K562 (cell line): Measurements from ENCODE around the gene S100A9. TPM values are rescaled to one million over a fixed set of nuclear protein-coding genes. Genes with fewer than 3 reads are reported as not detected.
"Not testable (repeated sequence)": the region's sequence is repeated elsewhere in the genome, so short reads cannot be mapped to it uniquely, and the experiment has no call there.

Source experiments
- ATAC-seq: fragments of 200-7000 bp; cut with Tn5 transposase; 3 replicates; pipeline ENCODE4 v1.9.1; 2020; ENCODE audit warnings: moderate library complexity
- BruUV-seq: library from RNA; stranded (reverse); fragments of 400-500 nt; replicated peaks from 2 replicates; lab custom pipeline; 2021; lab: Mats Ljungman, UMichigan
- CTCF ChIA-PET: fragments of 300-600 bp; formaldehyde crosslinking; extraction: SDS; loops from one replicate; lab custom pipeline; 2021; ENCODE audit warnings: low intra/inter-chr PET ratio; lab: Yijun Ruan, JAX
- POLR2A ChIA-PET: fragments of 300-600, 350-650 bp; sonication (Branson Sonifier 250); formaldehyde crosslinking; extraction: SDS; loops from one replicate; lab custom pipeline; 2021; ENCODE audit warnings: antibody characterized with exemption, inconsistent platforms; lab: Yijun Ruan, JAX
- DNase-seq, 4 experiments: peaks; one replicate each; pipeline versions ENCODE4 v3.0.0 to v3.0.0-alpha.2; 2011 to 2018; ENCODE audit warnings: low spot score in 3 of 4, mixed read lengths in 3 of 4; ENCODE audit errors: extremely low read depth in 1 of 4
- FAIRE-seq: peaks from 2 replicates; lab custom pipeline; 2011; peaks lifted over from hg19 to GRCh38; lab: Jason Lieb, UNC
- H2AFZ ChIP-seq: 2 replicates; pipeline ENCODE4 v1.6.0; 2011; ENCODE audit warnings: low read depth, low read length, control low read depth, inconsistent platforms
- H3K27ac ChIP-seq: fragments of 200-600 bp; 3 replicates; pipeline ENCODE4 v1.8.0; 2011; ENCODE audit warnings: low read depth, mild to moderate bottlenecking, control low read depth, inconsistent platforms, low read length, moderate library complexity, mixed read lengths; ENCODE audit errors: extremely low read depth
- H3K27me3 ChIP-seq, 2 experiments: fragments of 300-600 bp in 1 of 2; 2 replicates in 1 of 2; 3 replicates in 1 of 2; pipeline versions ENCODE4 v1.6.0 to v1.8.0; 2011; ENCODE audit warnings: inconsistent platforms in 2 of 2, low read length in 2 of 2, mild to moderate bottlenecking in 1 of 2, mixed read lengths in 1 of 2, moderate library complexity in 1 of 2; ENCODE audit not compliant: control insufficient read depth in 2 of 2, insufficient read depth in 2 of 2
- H3K36me3 ChIP-seq: fragments of 300-600 bp; 3 replicates; pipeline ENCODE4 v1.8.0; 2011; ENCODE audit warnings: mild to moderate bottlenecking, low read length, inconsistent platforms; ENCODE audit not compliant: control insufficient read depth, insufficient read depth
- H3K4me1 ChIP-seq, 2 experiments: fragments of 200-600 bp in 1 of 2; replicated peaks in 1 of 2; 2 replicates in 1 of 2; 3 replicates in 1 of 2; pipeline versions ENCODE4 v1.5.1 to v1.8.0; 2011; ENCODE audit warnings: inconsistent platforms in 2 of 2, low read length in 2 of 2, mild to moderate bottlenecking in 1 of 2, mixed read lengths in 1 of 2, moderate library complexity in 1 of 2; ENCODE audit not compliant: control insufficient read depth in 2 of 2, insufficient read depth in 2 of 2
- H3K4me2 ChIP-seq: 2 replicates; pipeline ENCODE4 v1.6.1; 2011; ENCODE audit warnings: low read length, control low read depth, inconsistent platforms, mixed read lengths; ENCODE audit not compliant: insufficient read depth
- H3K4me3 ChIP-seq: fragments of 200-600 bp; sonication (generic), shearing (Covaris generic); 2 replicates; pipeline ENCODE4 v1.5.1; 2016; ENCODE audit warnings: control low read depth, inconsistent platforms
- H3K79me2 ChIP-seq: fragments of 200-600 bp; 3 replicates; pipeline ENCODE4 v1.8.0; 2011; ENCODE audit warnings: low read length, inconsistent platforms; ENCODE audit not compliant: control insufficient read depth, insufficient read depth
- H3K9ac ChIP-seq, 2 experiments: 2 replicates each; pipeline versions ENCODE4 v1.6.0 to v1.6.1; 2011; ENCODE audit warnings: low read depth in 2 of 2, low read length in 2 of 2, control low read depth in 1 of 2, inconsistent platforms in 1 of 2, mild to moderate bottlenecking in 1 of 2, mixed read lengths in 1 of 2; ENCODE audit not compliant: insufficient read depth in 1 of 2
- H3K9me1 ChIP-seq: one replicate; pipeline ENCODE4 v1.6.0; 2011; ENCODE audit warnings: inconsistent platforms, mild to moderate bottlenecking, low read length, moderate library complexity; ENCODE audit not compliant: control insufficient read depth, insufficient read depth
- H3K9me3 ChIP-seq: replicated peaks from 2 replicates; pipeline ENCODE4 v1.5.1; 2011; ENCODE audit warnings: low read depth, low read length, inconsistent platforms; ENCODE audit not compliant: control insufficient read depth, insufficient read depth
- H4K20me1 ChIP-seq: replicated peaks from 2 replicates; pipeline ENCODE4 v1.6.1; 2011; ENCODE audit warnings: low read length, inconsistent platforms, mixed read lengths; ENCODE audit not compliant: control insufficient read depth, insufficient read depth
- ATF4 ChIP-seq: fragments of 450-650 bp; formaldehyde crosslinking; IDR thresholded peaks from 2 replicates; pipeline ENCODE4 v1.4.0; 2022; ENCODE audit warnings: mild to moderate bottlenecking, moderate library complexity
- BCOR ChIP-seq: fragments of 450-650 bp; IDR thresholded peaks from 2 replicates; pipeline ENCODE4 v1.6.1; 2016
- SMARCE1 ChIP-seq: fragments of 450-650 bp; IDR thresholded peaks from 2 replicates; pipeline ENCODE4 v1.7.1; 2016; ENCODE audit warnings: mild to moderate bottlenecking
- SOX6 ChIP-seq: fragments of 450-650 bp; IDR thresholded peaks from 2 replicates; pipeline ENCODE4 v1.6.1; 2014; ENCODE audit warnings: mild to moderate bottlenecking
- SPI1 ChIP-seq: IDR thresholded peaks from 2 replicates; pipeline ENCODE4 v1.6.1; 2011; ENCODE audit warnings: low read depth, low read length, control low read depth, borderline replicate concordance
- ZNF146 ChIP-seq: IDR thresholded peaks from one replicate; pipeline ENCODE4 v1.6.1; 2018; ENCODE audit warnings: missing compliant biosample characterization; ENCODE audit not compliant: unreplicated experiment
- in situ Hi-C: fragments of 300-500 bp; cut with MboI; formaldehyde crosslinking; loops from 4 replicates; pipeline ENCODE4 v1.15.0; 2018; ENCODE audit warnings: inconsistent platforms, mixed read lengths
- intact Hi-C: fragments of 100-400 bp; cut with micrococcal nuclease; formaldehyde crosslinking; loops from 2 replicates; pipeline ENCODE4 v1.14.2; 2022
- polyA plus RNA-seq, 8 experiments: library from polyadenylated mRNA; depleted of rRNA in 4 of 8; stranded (reverse) in 5 of 8; unstranded in 3 of 8; fragments of >200 nt; fragmentation: Nextera tagmentation in 2 of 8; fragmentation: Illumina TruSeq in 1 of 8; extraction: Ambion mirVana in 2 of 8; extraction: Trizol in 1 of 8; gene quantifications; 2 replicates each; pipeline versions ENCODE4 v1.2.1 to v1.2.3, GENCODE V29; 2011 to 2014; ENCODE audit warnings: inconsistent platforms in 1 of 8, missing spikeins in 1 of 8
- total RNA-seq, 7 experiments: library from RNA; depleted of rRNA in 6 of 7; stranded (reverse); fragments of >200 nt in 6 of 7; fragmentation: Illumina TruSeq in 2 of 7; extraction: Trizol in 2 of 7; gene quantifications; 2 replicates each; pipeline versions ENCODE4 v1.2.1 to v1.2.3, GENCODE V29; 2011 to 2021; ENCODE audit warnings: low replicate concordance in 1 of 7

Gene S100A9
- total and polyA plus RNA-seq, 9 of the 15 experiments (the other 6 are each of a cell fraction or from before 2014, with no cell fraction given), result 0.80 TPM; not detected in 8

- H3K4me1 ChIP-seq, H4K20me1 ChIP-seq, H3K9me1 ChIP-seq, H3K27me3 ChIP-seq, DNase-seq, H3K9ac ChIP-seq, H3K4me2 ChIP-seq, H2AFZ ChIP-seq, H3K36me3 ChIP-seq, FAIRE-seq, in situ Hi-C loops, BruUV-seq, intact Hi-C loops, H3K4me3 ChIP-seq, H3K79me2 ChIP-seq, H3K9me3 ChIP-seq, CTCF ChIA-PET, H3K27ac ChIP-seq, ATAC-seq: not testable (repeated sequence)
- TF ChIP-seq BCOR (peak; percentile 25; the same call in 1 of the 2 replicates), ZNF146 (CRISPR knock-in tag) (peak; percentile 75)
- POLR2A ChIA-PET, result interaction anchor here (0.6 to 1.2 kb wide), 3 partner anchors 9 to 105 kb away, joined by 3 read pairs; no protein-coding TSS in a partner anchor
Measured at GRCh38 chr1:153314388-153314787, 43.3 kb upstream of the S100A9 start.

- ATAC-seq, H3K27me3 ChIP-seq, POLR2A ChIA-PET, H3K4me2 ChIP-seq, H3K79me2 ChIP-seq, H3K9ac ChIP-seq, DNase-seq, H3K9me3 ChIP-seq, H3K4me3 ChIP-seq, CTCF ChIA-PET, in situ Hi-C loops, H3K27ac ChIP-seq: not testable (repeated sequence)
- TF ChIP-seq SMARCE1 (peak; percentile 76; the same call in 1 of the 2 replicates), ATF4 (CRISPR knock-in tag) (0 out of 2 replicates have a peak, but pooled peaks have one; percentile 29), SOX6 (peak; percentile 45; the same call in 1 of the 2 replicates), SPI1 (peak; percentile 16; the same call in 1 of the 2 replicates)
- TF ChIP-seq, all 486 proteins: peak for 4; not testable (repeated sequence) for 482
- FAIRE-seq, H4K20me1 ChIP-seq, H3K9me1 ChIP-seq, H3K36me3 ChIP-seq, intact Hi-C loops, H3K4me1 ChIP-seq, BruUV-seq, H2AFZ ChIP-seq: not testable (repeated sequence)
Measured at GRCh38 chr1:153316013-153316412, 41.6 kb upstream of the S100A9 start.
